Keratinocyte (primary cell): ENCODE results near the gene PDE9A. TPM values are rescaled to one million over a fixed set of nuclear protein-coding genes. Genes with fewer than 3 reads are reported as not detected.

Experiments used
- DNase-seq: peaks from one replicate; pipeline ENCODE4 v3.0.0-alpha.2; 2011; ENCODE audit warnings: low read depth, missing footprints, low spot score
- FAIRE-seq: peaks from 2 replicates; lab custom pipeline; 2011; peaks lifted over from hg19 to GRCh38; lab: Jason Lieb, UNC
- H2AFZ ChIP-seq: 2 replicates; pipeline ENCODE4 v1.6.0; 2012; ENCODE audit warnings: low read length, control low read depth, inconsistent platforms; ENCODE audit not compliant: control insufficient read depth
- H3K27ac ChIP-seq: 2 replicates; pipeline ENCODE4 v1.5.1; 2011; ENCODE audit warnings: low read length; ENCODE audit not compliant: control insufficient read depth, insufficient read depth
- H3K27me3 ChIP-seq: 3 replicates; pipeline ENCODE4 v1.6.0; 2011; ENCODE audit warnings: low read length; ENCODE audit not compliant: control insufficient read depth, insufficient read depth; ENCODE audit errors: extremely low read depth
- H3K36me3 ChIP-seq, 2 experiments: 2 replicates in 1 of 2; 3 replicates in 1 of 2; pipeline ENCODE4 v1.5.1; 2011; ENCODE audit warnings: low read length in 2 of 2, mild to moderate bottlenecking in 1 of 2; ENCODE audit not compliant: control insufficient read depth in 2 of 2, insufficient read depth in 2 of 2; ENCODE audit errors: extremely low read depth in 1 of 2
- H3K4me1 ChIP-seq: 3 replicates; pipeline ENCODE4 v1.5.1; 2011; ENCODE audit warnings: low read length; ENCODE audit not compliant: control insufficient read depth, insufficient read depth; ENCODE audit errors: extremely low read depth
- H3K4me2 ChIP-seq: 3 replicates; pipeline ENCODE4 v1.6.0; 2011; ENCODE audit warnings: low read depth, low read length; ENCODE audit not compliant: control insufficient read depth, insufficient read depth; ENCODE audit errors: extremely low read depth
- H3K4me3 ChIP-seq, 3 experiments: fragments of 200-600 bp in 1 of 3; sonication (generic) in 1 of 3; 2 replicates in 2 of 3; 3 replicates in 1 of 3; pipeline ENCODE4 v1.5.1; 2011 to 2016; ENCODE audit warnings: low read length in 3 of 3, mild to moderate bottlenecking in 3 of 3, control low read depth in 2 of 3, inconsistent platforms in 1 of 3, low read depth in 1 of 3, mixed read lengths in 1 of 3, mixed run types in 1 of 3, moderate library complexity in 1 of 3; ENCODE audit not compliant: control insufficient read depth in 2 of 3, insufficient read depth in 2 of 3; ENCODE audit errors: extremely low read depth in 1 of 3
- H3K79me2 ChIP-seq: 2 replicates; pipeline ENCODE4 v1.6.0; 2012; ENCODE audit warnings: low read length; ENCODE audit not compliant: control insufficient read depth, insufficient read depth
- H3K9ac ChIP-seq: 3 replicates; pipeline ENCODE4 v1.6.0; 2011; ENCODE audit warnings: low read length; ENCODE audit not compliant: control insufficient read depth, insufficient read depth; ENCODE audit errors: extremely low read depth
- H3K9me1 ChIP-seq: 3 replicates; pipeline ENCODE4 v1.6.0; 2011; ENCODE audit warnings: low read length; ENCODE audit not compliant: control insufficient read depth, insufficient read depth; ENCODE audit errors: extremely low read depth
- H3K9me3 ChIP-seq: 2 replicates; pipeline ENCODE4 v1.5.1; 2012; ENCODE audit warnings: low read depth, low read length; ENCODE audit not compliant: control insufficient read depth
- H4K20me1 ChIP-seq: 3 replicates; pipeline ENCODE4 v1.6.0; 2011; ENCODE audit warnings: low read length; ENCODE audit not compliant: control insufficient read depth, insufficient read depth; ENCODE audit errors: extremely low read depth
- CTCF ChIP-seq, 3 experiments: IDR thresholded peaks in 1 of 3; conservative IDR thresholded peaks in 1 of 3; optimal IDR thresholded peaks in 1 of 3; 2 replicates in 2 of 3; 3 replicates in 1 of 3; pipeline versions ENCODE3 to v1.5.1; 2011; ENCODE audit warnings: low read length in 3 of 3, mild to moderate bottlenecking in 3 of 3, moderate library complexity in 2 of 3, control low read depth in 1 of 3, inconsistent platforms in 1 of 3; ENCODE audit not compliant: insufficient read depth in 2 of 3; ENCODE audit errors: extremely low read depth in 1 of 3
- EZH2 ChIP-seq: IDR thresholded peaks from one replicate; pipeline ENCODE4 v1.6.1; 2012; ENCODE audit warnings: inconsistent platforms, mild to moderate bottlenecking, low read length, moderate library complexity
- dilution Hi-C: fragments of 300-500 bp; cut with MboI; formaldehyde crosslinking; loops from one replicate; pipeline ENCODE4 v1.7.0; 2020; ENCODE audit warnings: low sequenced_read_pairs; ENCODE audit not compliant: extremely low pct_ligation_motif_present
- polyA plus RNA-seq, 5 experiments: library from polyadenylated mRNA; depleted of rRNA in 3 of 5; stranded (reverse) in 3 of 5; stranded (forward) in 1 of 5; unstranded in 1 of 5; fragments of >200 nt; gene quantifications; 1 replicate in 1 of 5; 2 replicates in 3 of 5; 3 replicates in 1 of 5; pipeline versions ENCODE4 v1.2.1 to v1.2.3, GENCODE V29; 2011 to 2012; ENCODE audit warnings: missing spikeins in 2 of 5, low read depth in 1 of 5, low replicate concordance in 1 of 5

The PDE9A gene
- polyA plus RNA-seq, 1 donor (not counting 4 experiments of a cell fraction or from before 2014, with no cell fraction given): 0.13 TPM

- H3K4me2 ChIP-seq: no peak overlapping the region
- H3K36me3 ChIP-seq: no peaks in the 10 kb centered on the region
- no peak overlapping the region for H3K9ac ChIP-seq
- no peak overlapping the region for H3K4me3 ChIP-seq
- no peaks in the 10 kb centered on the region for H3K27me3 ChIP-seq
- dilution Hi-C loops: no loop called here
- no peaks in the 10 kb centered on the region for H3K9me1 ChIP-seq
- no peaks in the 10 kb centered on the region for H3K9me3 ChIP-seq
- H3K79me2 ChIP-seq: no peaks in the 10 kb centered on the region
- H3K27ac ChIP-seq: no peak overlapping the region
- no peaks in the 10 kb centered on the region for H4K20me1 ChIP-seq
- H3K4me1 ChIP-seq: no peaks in the 10 kb centered on the region
- H2AFZ ChIP-seq: no peak overlapping the region
- no peak for FAIRE-seq
- TF ChIP-seq EZH2 (no peak), CTCF (optimal IDR thresholded peaks at IDR 0.05 in 1 of 3, IDR thresholded peaks at IDR 0.05 in 1 of 3, conservative IDR thresholded peaks at IDR 0.05 in 1 of 3; ENCODE audit: extremely low read depth in 1 of 3, insufficient read depth in 2 of 3, low read length in 3 of 3) (no peak)
- DNase-seq: no peak
These were observed 20.4 kb upstream of the PDE9A start for GRCh38 chr21:42632771-42633690.

- dilution Hi-C loops: no loop called here
- DNase-seq (no peak), FAIRE-seq (no peak)
- H2AFZ ChIP-seq: no peak overlapping the region
- H3K4me1 ChIP-seq: no peaks in the 10 kb centered on the region
- no peak overlapping the region for H3K9ac ChIP-seq
- H3K9me3 ChIP-seq: no peaks in the 10 kb centered on the region
- H3K27ac ChIP-seq: no peak overlapping the region
- H3K4me3 ChIP-seq: no peak overlapping the region
- H3K9me1 ChIP-seq: no peaks in the 10 kb centered on the region
- no peaks in the 10 kb centered on the region for H3K79me2 ChIP-seq
- no peak overlapping the region for H3K4me2 ChIP-seq
- no peaks in the 10 kb centered on the region for H3K27me3 ChIP-seq
- no peaks in the 10 kb centered on the region for H4K20me1 ChIP-seq
- H3K36me3 ChIP-seq: no peaks in the 10 kb centered on the region
- TF ChIP-seq EZH2: no peak
These were observed 19.6 kb upstream of the PDE9A start for GRCh38 chr21:42633858-42634257.
